CD4-positive, alpha-beta memory T cell (primary cell): ENCODE results near the gene RECQL5. TPM values are rescaled to one million over a fixed set of nuclear protein-coding genes. Genes with fewer than 3 reads are reported as not detected.

ENCODE experiments used
- CTCF ChIA-PET: fragments of 350-600 bp; sonication (Branson Sonifier 250); formaldehyde crosslinking; loops from one replicate; lab custom pipeline; 2021; ENCODE audit warnings: inconsistent platforms; ENCODE audit not compliant: partially characterized antibody; lab: Charles Lee
- POLR2A ChIA-PET: fragments of 350-600 bp; sonication (Branson Sonifier 250); formaldehyde crosslinking; loops from one replicate; lab custom pipeline; 2021; ENCODE audit not compliant: partially characterized antibody; lab: Charles Lee
- DNase-seq, 5 donors: peaks; one replicate each; pipeline versions ENCODE4 v3.0.0 to v3.0.0-alpha.2; 2020 to 2022; ENCODE audit warnings: mixed read lengths in 1 of 5
- H3K27ac ChIP-seq: one replicate; pipeline ENCODE4 v1.7.0; 2013; ENCODE audit warnings: low read depth, low read length
- H3K27me3 ChIP-seq: 2 replicates; pipeline ENCODE4 v1.7.0; 2013; ENCODE audit warnings: mild to moderate bottlenecking, low read length, moderate library complexity; ENCODE audit not compliant: insufficient read depth
- H3K36me3 ChIP-seq: 2 replicates; pipeline ENCODE4 v1.7.0; 2013; ENCODE audit warnings: mild to moderate bottlenecking, low read length, moderate library complexity; ENCODE audit not compliant: insufficient read depth
- H3K4me1 ChIP-seq: 2 replicates; pipeline ENCODE4 v1.7.0; 2013; ENCODE audit warnings: mild to moderate bottlenecking, low read length, moderate library complexity; ENCODE audit not compliant: insufficient read depth
- H3K4me3 ChIP-seq, 2 donors: one replicate each; pipeline ENCODE4 v1.7.0; 2013; ENCODE audit warnings: low read length in 2 of 2, mild to moderate bottlenecking in 1 of 2
- H3K9me3 ChIP-seq, 2 donors: one replicate each; pipeline ENCODE4 v1.7.0; 2013; ENCODE audit warnings: low read length in 2 of 2, control low read depth in 1 of 2; ENCODE audit not compliant: control insufficient read depth in 1 of 2
- H3K27ac Mint-ChIP-seq, 7 donors: one replicate each; pipeline ENCODE4 v1.8.0; 2020 to 2021; ENCODE audit warnings: mixed read lengths in 7 of 7, mild to moderate bottlenecking in 6 of 7, inconsistent platforms in 3 of 7, moderate library complexity in 3 of 7
- H3K27me3 Mint-ChIP-seq, 2 donors: one replicate each; pipeline ENCODE4 v1.8.0; 2020 to 2021; ENCODE audit warnings: mixed read lengths in 2 of 2
- H3K36me3 Mint-ChIP-seq, 2 donors: one replicate each; pipeline ENCODE4 v1.8.0; 2020 to 2021; ENCODE audit warnings: mixed read lengths in 2 of 2, inconsistent platforms in 1 of 2, mild to moderate bottlenecking in 1 of 2
- H3K4me1 Mint-ChIP-seq, 4 donors: one replicate each; pipeline ENCODE4 v1.8.0; 2020 to 2021; ENCODE audit warnings: mixed read lengths in 4 of 4, mild to moderate bottlenecking in 1 of 4
- H3K4me3 Mint-ChIP-seq, 8 donors: one replicate each; pipeline ENCODE4 v1.8.0; 2020 to 2021; ENCODE audit warnings: mixed read lengths in 8 of 8, mild to moderate bottlenecking in 7 of 8, moderate library complexity in 6 of 8, inconsistent platforms in 3 of 8
- H3K9me3 Mint-ChIP-seq, 8 donors: one replicate each; pipeline ENCODE4 v1.8.0; 2020 to 2021; ENCODE audit warnings: mixed read lengths in 8 of 8, mild to moderate bottlenecking in 5 of 8, inconsistent platforms in 3 of 8, moderate library complexity in 1 of 8
- intact Hi-C: fragments of 100-400 bp; cut with micrococcal nuclease; formaldehyde crosslinking; loops from one replicate; pipeline ENCODE4 v1.15.1; 2023
- polyA plus RNA-seq, 2 donors: library from polyadenylated mRNA; unstranded; fragments of 300-500 nt; fragmentation: Illumina TruSeq; gene quantifications; one replicate each; pipeline ENCODE4 v1.2.3, GENCODE V29; 2021
- total RNA-seq, 2 experiments: library from RNA; stranded (reverse); gene quantifications; one replicate each; pipeline ENCODE4 v1.2.3, GENCODE V29; 2021

The RECQL5 gene
- total and polyA plus RNA-seq, 4 experiments from 2014 or later: 6.4 to 59.1 (median 37.5) TPM

GRCh38 chr17:75619506-75620431, 47.2 kb downstream of the RECQL5 start:
- DNase-seq: no peak
- intact Hi-C loops: no loop called here
- Histone ChIP-seq H3K4me1 (no peaks in the 10 kb centered on the region), H3K27ac (no peak overlapping the region), H3K4me3 (no peak overlapping the region), H3K36me3 (no peaks in the 10 kb centered on the region), H3K9me3 (no peaks in the 10 kb centered on the region), H3K27me3 (no peaks in the 10 kb centered on the region)
- Mint-ChIP-seq H3K27ac (no peak overlapping the region), H3K27me3 (no peaks in the 10 kb centered on the region), H3K36me3 (no peaks in the 10 kb centered on the region), H3K4me3 (no peak overlapping the region), H3K9me3 (no peaks in the 10 kb centered on the region), H3K4me1 (no peaks in the 10 kb centered on the region)
- CTCF ChIA-PET: interaction anchor here (1.1 to 1.4 kb wide), 4 partner anchors 11 to 370 kb away, joined by 3 to 4 read pairs (median 3); partner anchors contain the start of gene SMIM5
- POLR2A ChIA-PET: interaction anchor here (0.8 kb wide), 1 partner anchor 49 kb away, joined by 3 read pairs; no protein-coding TSS in a partner anchor

DNA sequence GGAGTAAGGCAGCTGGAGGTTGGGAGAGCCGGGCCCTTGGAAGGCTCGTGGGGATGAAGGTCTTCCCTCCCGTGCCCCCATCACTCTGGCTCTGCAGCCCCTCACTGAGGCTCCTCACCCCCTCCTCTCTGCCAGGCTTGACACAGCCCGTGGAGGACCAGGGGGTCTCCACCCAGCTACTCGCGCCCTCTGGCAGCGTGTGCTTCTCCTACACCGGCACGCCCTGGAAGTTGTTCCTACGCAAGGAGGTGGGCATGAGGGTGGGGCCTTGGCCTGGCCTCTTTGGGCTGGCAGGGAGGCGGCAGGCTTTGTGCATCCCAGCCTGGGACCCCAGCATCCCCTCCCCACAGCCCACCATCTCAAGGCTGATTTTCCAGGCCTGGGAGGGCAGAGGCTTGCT, 49.3 kb downstream of the RECQL5 start:
- Histone ChIP-seq H3K4me3 (no peak overlapping the region), H3K27ac (no peak overlapping the region), H3K9me3 (no peaks in the 10 kb centered on the region), H3K27me3 (no peaks in the 10 kb centered on the region), H3K4me1 (no peaks in the 10 kb centered on the region), H3K36me3 (no peaks in the 10 kb centered on the region)
- peak overlapping the region in 1 of 7 donors; percentile 25 for H3K27ac Mint-ChIP-seq
- H3K27me3 Mint-ChIP-seq: no peaks in the 10 kb centered on the region
- no peaks in the 10 kb centered on the region for H3K36me3 Mint-ChIP-seq
- POLR2A ChIA-PET: no interaction called here
- no peaks in the 10 kb centered on the region for H3K4me1 Mint-ChIP-seq
- intact Hi-C loops: no loop called here
- no peaks in the 10 kb centered on the region for H3K9me3 Mint-ChIP-seq
- H3K4me3 Mint-ChIP-seq: no peak overlapping the region
- no peak for DNase-seq
- CTCF ChIA-PET: interaction anchor here (0.8 to 1.8 kb wide), 3 partner anchors 8 to 17 kb away, joined by 3 to 5 read pairs (median 5); partner anchors contain the start of gene SMIM5

- Histone ChIP-seq H3K4me1 (no peaks in the 10 kb centered on the region), H3K27me3 (no peaks in the 10 kb centered on the region), H3K27ac (no peak overlapping the region), H3K9me3 (no peaks in the 10 kb centered on the region), H3K4me3 (no peak overlapping the region), H3K36me3 (no peaks in the 10 kb centered on the region)
- H3K27ac Mint-ChIP-seq: no peak overlapping the region
- POLR2A ChIA-PET: no interaction called here
- CTCF ChIA-PET: interaction anchor here (0.8 to 1.8 kb wide), 3 partner anchors 9 to 18 kb away, joined by 3 to 5 read pairs (median 5); partner anchors contain the start of gene SMIM5
- H3K4me3 Mint-ChIP-seq: no peak overlapping the region
- H3K36me3 Mint-ChIP-seq: no peaks in the 10 kb centered on the region
- no peak for DNase-seq
- H3K27me3 Mint-ChIP-seq: no peaks in the 10 kb centered on the region
- no peaks in the 10 kb centered on the region for H3K4me1 Mint-ChIP-seq
- intact Hi-C loops: no loop called here
- H3K9me3 Mint-ChIP-seq: no peaks in the 10 kb centered on the region
Observed at GRCh38 chr17:75617218-75617617, 49.7 kb downstream of the RECQL5 start.

DNA sequence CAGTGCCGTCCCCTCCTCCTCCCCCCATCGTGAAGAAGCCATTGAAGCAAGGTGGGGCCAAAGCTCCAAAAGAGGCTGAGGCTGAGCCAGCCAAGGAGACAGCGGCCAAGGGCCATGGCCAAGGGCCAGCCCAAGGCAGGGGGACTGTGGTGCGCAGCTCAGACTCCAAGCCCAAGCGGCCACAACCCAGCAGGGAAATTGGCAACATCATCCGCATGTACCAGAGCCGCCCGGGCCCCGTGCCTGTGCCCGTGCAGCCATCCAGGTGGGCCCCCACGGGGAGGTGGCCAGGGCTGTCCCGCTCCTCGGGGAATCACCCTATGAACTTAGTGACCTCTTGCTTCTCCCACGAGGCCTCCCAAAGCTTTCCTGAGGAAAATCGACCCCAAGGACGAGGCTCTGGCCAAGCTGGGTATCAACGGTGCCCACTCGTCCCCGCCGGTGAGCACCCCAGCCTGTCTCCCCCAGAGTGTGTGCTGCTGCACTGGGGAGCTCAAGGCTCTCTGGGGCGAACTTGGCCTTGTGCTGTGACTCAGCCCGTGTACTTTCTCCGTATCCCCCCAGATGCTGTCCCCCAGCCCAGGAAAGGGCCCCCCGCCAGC, 50.3 kb downstream of the RECQL5 start:
- Mint-ChIP-seq H3K4me1 (no peaks in the 10 kb centered on the region), H3K9me3 (no peaks in the 10 kb centered on the region), H3K27me3 (no peaks in the 10 kb centered on the region), H3K4me3 (no peak overlapping the region), H3K36me3 (no peaks in the 10 kb centered on the region), H3K27ac (no peak overlapping the region)
- H3K9me3 ChIP-seq: no peaks in the 10 kb centered on the region
- POLR2A ChIA-PET: no interaction called here
- H3K27ac ChIP-seq: no peak overlapping the region
- no peak for DNase-seq
- CTCF ChIA-PET: interaction anchor here (1.3 to 1.8 kb wide), 2 partner anchors 9 to 18 kb away, joined by 5 read pairs; no protein-coding TSS in a partner anchor
- intact Hi-C loops: no loop called here
- no peaks in the 10 kb centered on the region for H3K36me3 ChIP-seq
- no peaks in the 10 kb centered on the region for H3K27me3 ChIP-seq
- H3K4me1 ChIP-seq: no peaks in the 10 kb centered on the region
- H3K4me3 ChIP-seq: no peak overlapping the region

DNA sequence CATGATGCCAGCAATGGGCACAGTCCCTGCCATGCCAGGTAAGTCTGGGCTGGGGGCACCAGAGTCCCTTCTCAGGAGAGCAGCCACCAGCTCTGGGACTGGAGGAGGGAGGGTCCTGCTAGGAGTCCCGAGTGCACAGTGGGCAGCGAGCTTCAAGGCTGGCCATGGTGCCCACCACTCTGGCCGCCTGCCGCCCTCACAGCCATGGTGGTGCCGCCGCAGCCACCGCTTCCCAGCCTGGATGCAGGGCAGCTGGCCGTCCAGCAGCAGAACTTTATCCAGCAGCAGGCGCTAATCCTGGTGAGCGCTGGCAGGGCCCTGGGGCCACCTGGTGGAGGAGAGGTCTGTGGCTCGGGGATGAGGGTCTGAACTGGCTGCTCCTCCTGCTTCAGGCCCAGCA, 51.7 kb downstream of the RECQL5 start:
- Mint-ChIP-seq H3K27me3 (no peaks in the 10 kb centered on the region), H3K36me3 (no peaks in the 10 kb centered on the region), H3K27ac (no peak overlapping the region), H3K9me3 (no peaks in the 10 kb centered on the region), H3K4me3 (no peak overlapping the region), H3K4me1 (no peaks in the 10 kb centered on the region)
- POLR2A ChIA-PET: no interaction called here
- no peaks in the 10 kb centered on the region for H3K9me3 ChIP-seq
- no peaks in the 10 kb centered on the region for H3K36me3 ChIP-seq
- no peaks in the 10 kb centered on the region for H3K27me3 ChIP-seq
- no peak overlapping the region for H3K4me3 ChIP-seq
- DNase-seq: no peak
- intact Hi-C loops: no loop called here
- no peak overlapping the region for H3K27ac ChIP-seq
- CTCF ChIA-PET: no interaction called here
- no peaks in the 10 kb centered on the region for H3K4me1 ChIP-seq

GRCh38 chr17:75614556-75615270, 52.2 kb downstream of the RECQL5 start:
- no peak for DNase-seq
- Mint-ChIP-seq H3K9me3 (no peaks in the 10 kb centered on the region), H3K27ac (no peak overlapping the region), H3K27me3 (no peaks in the 10 kb centered on the region), H3K4me3 (no peak overlapping the region), H3K4me1 (no peaks in the 10 kb centered on the region), H3K36me3 (no peaks in the 10 kb centered on the region)
- ChIA-PET POLR2A (no interaction called here), CTCF (no interaction called here)
- Histone ChIP-seq H3K4me1 (no peaks in the 10 kb centered on the region), H3K27me3 (no peaks in the 10 kb centered on the region), H3K36me3 (no peaks in the 10 kb centered on the region), H3K4me3 (no peak overlapping the region), H3K9me3 (no peaks in the 10 kb centered on the region), H3K27ac (no peak overlapping the region)
- intact Hi-C loops: no loop called here

GRCh38 chr17:75614006-75614405, 52.9 kb downstream of the RECQL5 start:
- POLR2A ChIA-PET: no interaction called here
- H3K9me3 ChIP-seq: no peaks in the 10 kb centered on the region
- Mint-ChIP-seq H3K4me1 (no peaks in the 10 kb centered on the region), H3K9me3 (no peaks in the 10 kb centered on the region), H3K27me3 (no peaks in the 10 kb centered on the region), H3K27ac (no peak overlapping the region), H3K36me3 (no peaks in the 10 kb centered on the region), H3K4me3 (no peak overlapping the region)
- H3K36me3 ChIP-seq: no peaks in the 10 kb centered on the region
- no peaks in the 10 kb centered on the region for H3K27me3 ChIP-seq
- DNase-seq: no peak
- H3K4me3 ChIP-seq: no peak overlapping the region
- no peak overlapping the region for H3K27ac ChIP-seq
- intact Hi-C loops: no loop called here
- CTCF ChIA-PET: no interaction called here
- H3K4me1 ChIP-seq: no peaks in the 10 kb centered on the region
